Uterus (tissue), 2 donors: ENCODE results near the gene PIAS4.

Source experiments
- POLR2A ChIP-seq, 2 donors: fragments of 450-650 bp; IDR thresholded peaks; one replicate each; pipeline ENCODE4 v1.6.1; 2016; ENCODE audit warnings: antibody characterized with exemption in 2 of 2, mild to moderate bottlenecking in 1 of 2, moderate library complexity in 1 of 2
- TF ChIP-seq, protein P1 (sequence below), 4 experiments: fragments of 200-600 bp in 2 of 4; fragments of 450-650 bp in 2 of 4; sonication (generic) in 2 of 4; IDR thresholded peaks; one replicate each; pipeline ENCODE4 v1.5.1; 2016 to 2019; ENCODE audit warnings: antibody characterized with exemption in 4 of 4, mild to moderate bottlenecking in 2 of 4, moderate library complexity in 1 of 4

GRCh38 chr19:4034048-4035017 is 26.8 kb downstream of the PIAS4 start:
- no peak for TF ChIP-seq POLR2A (IDR thresholded peaks at IDR 0.05)
- TF ChIP-seq, protein P1, sequence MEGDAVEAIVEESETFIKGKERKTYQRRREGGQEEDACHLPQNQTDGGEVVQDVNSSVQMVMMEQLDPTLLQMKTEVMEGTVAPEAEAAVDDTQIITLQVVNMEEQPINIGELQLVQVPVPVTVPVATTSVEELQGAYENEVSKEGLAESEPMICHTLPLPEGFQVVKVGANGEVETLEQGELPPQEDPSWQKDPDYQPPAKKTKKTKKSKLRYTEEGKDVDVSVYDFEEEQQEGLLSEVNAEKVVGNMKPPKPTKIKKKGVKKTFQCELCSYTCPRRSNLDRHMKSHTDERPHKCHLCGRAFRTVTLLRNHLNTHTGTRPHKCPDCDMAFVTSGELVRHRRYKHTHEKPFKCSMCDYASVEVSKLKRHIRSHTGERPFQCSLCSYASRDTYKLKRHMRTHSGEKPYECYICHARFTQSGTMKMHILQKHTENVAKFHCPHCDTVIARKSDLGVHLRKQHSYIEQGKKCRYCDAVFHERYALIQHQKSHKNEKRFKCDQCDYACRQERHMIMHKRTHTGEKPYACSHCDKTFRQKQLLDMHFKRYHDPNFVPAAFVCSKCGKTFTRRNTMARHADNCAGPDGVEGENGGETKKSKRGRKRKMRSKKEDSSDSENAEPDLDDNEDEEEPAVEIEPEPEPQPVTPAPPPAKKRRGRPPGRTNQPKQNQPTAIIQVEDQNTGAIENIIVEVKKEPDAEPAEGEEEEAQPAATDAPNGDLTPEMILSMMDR (IDR thresholded peaks at IDR 0.05), result no peak
